HG02970 (cell line): ENCODE data around the gene AMIGO1.

ENCODE experiments used
- ATAC-seq: cut with Tn5 transposase; IDR thresholded peaks from one replicate; pipeline ENCODE4 v1.9.1; 2021; ENCODE audit warnings: mild to moderate bottlenecking, moderate library complexity, moderate number of reproducible peaks; ENCODE audit not compliant: unreplicated experiment, low FRiP score

Gene AMIGO1

DNA sequence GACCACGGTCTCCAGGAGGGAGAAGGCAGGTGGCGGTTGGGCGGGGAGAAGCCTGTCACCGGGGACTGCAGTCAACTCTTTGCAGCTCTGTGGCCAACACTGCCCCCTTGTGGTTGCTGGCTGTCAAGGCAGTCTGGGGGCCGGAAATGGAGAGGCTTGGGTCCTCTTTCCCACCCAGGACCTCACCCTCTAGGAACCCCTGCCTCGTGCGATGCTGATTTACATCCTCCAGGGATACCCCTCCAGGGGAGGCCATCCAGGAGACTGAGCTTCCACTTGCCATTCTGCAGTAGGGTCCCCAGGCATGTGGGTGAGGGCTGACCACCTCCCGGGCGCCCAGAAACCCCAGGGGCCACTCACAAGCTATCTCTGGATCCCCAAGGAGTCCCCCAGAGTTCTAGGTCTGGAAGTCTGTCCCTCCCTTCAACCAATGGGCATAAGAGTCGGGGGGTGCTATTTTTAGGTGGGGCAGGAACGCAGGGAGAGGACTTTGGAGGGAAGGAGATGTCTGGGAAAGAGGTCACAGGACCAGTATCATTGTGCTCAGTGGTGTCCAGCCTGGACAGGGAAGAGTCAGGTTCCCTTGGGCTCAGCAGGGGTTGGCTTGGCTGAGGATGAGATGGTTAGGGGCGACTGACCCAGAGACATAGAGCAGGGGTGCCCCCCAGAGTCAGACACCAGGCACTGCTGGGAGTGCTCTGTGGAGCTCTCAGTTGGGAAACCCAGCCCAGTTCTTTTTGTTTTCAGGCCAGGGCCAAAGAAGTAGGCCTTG lies 23.0 kb upstream of the AMIGO1 start:
- ATAC-seq = no peak

DNA sequence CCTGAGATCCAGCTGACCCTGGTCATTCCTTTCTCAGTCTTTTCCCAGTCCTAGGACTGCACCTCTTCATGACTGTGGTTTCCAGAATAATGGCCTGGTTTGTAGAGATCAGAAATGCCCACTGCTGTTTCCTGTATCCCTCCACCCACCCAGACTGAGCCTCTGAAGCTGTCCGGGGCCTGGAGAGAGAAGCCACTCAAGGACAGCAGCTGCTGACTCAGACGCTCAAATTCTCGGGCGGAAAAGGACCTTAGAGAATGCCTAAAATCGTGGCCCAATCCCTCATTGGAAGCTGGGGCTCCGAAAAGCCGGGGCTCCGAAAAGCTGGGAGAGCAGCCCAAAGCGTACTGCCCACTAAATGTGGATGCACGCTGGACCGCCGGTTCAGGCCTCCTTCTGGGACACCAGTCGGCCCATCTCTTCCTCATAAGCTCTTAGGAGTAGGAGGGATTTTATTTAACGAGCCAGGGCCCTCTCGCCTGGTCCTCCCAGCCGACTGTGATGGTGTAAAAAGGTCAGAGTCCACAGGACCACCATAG lies 22.4 kb upstream of the AMIGO1 start:
- no peak for ATAC-seq

DNA sequence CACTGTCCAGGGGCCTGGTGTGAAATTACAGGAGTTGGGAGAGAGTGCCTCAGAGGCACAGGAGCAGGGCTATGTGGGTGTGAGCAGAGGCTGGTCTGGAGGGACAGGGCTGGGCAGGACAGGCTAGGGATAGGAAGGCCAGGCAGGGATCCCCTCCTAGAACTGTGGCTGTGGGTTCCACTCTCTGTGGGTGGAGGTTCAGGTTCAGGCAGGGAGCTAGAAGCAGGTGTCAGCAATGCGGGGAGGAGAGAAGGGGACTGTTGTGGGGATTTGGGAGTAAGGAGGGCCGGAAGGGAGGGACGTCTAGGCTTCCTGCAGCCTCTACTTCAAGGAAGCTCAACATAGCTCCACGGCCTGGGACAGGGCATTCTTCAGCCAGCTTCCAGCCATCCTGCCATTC lies 21.9 kb upstream of the AMIGO1 start:
- no peak for ATAC-seq

- ATAC-seq = no peak
These were observed 21.0 kb upstream of the AMIGO1 start for GRCh38 chr1:109530457-109531087.

DNA sequence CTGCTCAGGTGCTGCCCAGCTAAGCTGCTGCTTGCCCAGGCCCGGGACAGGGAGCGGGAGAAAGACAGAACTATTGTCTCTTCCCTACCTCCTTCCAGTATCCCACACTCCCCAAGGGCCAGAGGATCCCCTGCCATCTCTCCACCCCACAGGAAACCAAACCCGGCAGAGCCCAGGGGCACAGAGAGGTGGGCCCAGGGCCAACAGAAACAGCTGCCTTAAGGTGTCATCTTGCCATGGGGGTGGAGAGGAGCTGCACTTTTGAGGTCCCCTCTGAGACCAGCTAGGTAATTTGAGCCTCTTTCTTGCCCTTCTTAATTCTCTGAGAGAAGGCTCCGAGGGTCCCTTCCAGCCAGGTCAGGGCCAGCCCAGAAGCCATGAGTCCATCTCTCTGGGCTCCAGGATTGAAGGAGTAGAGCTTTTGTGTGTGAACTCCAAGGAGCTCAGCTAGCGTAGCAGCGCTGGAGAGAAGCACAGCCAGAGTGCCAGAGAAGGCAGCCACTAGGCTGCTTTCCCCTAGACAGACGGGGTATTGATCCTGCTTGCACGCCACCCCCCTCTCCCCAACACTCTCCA lies 20.4 kb upstream of the AMIGO1 start:
- no peak for ATAC-seq

GRCh38 chr1:109528712-109529111 lies 19.2 kb upstream of the AMIGO1 start:
- ATAC-seq = no peak

DNA sequence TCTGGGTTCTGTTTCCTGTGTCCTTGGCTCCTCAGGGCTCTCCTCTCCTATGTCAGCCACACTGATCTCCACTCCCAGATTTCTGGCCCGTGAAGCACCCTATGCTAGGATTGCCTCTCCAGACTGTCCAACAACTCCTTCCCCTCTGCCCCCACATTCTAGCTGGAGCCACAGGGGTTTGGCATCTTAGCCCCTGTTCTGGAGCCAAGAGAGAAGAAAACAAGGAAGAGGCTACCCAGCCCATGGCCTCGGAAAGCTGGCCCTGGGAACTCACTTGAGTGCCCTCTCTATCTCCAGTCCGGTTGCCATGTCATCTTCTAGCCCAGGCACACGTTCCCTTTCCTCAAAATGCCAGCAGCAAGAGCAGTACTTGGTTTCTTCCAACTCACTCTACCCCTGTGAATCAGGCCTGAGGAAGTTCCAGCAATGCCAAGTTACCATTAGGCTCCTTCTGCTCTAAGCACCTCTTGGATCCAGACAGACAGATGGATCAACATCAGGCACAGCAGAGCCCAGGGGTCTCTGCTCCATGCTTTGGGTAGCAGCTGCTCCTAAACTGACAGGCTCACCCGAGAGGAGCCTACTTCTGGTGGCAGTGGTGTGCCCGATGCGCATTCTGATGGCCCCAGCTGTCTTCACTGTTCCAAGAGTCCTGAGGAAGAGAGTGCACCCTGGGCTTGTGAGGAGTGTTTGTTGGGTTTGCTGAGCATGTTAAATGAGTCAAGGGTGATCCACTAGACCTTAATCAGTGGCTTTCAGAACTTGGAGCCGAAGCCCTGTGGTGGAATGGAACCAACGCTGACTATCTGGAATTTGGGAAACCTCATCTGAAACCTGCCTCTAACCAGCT lies 18.5 kb upstream of the AMIGO1 start:
- no peak for ATAC-seq

- no peak for ATAC-seq
These were observed 17.7 kb upstream of the AMIGO1 start for GRCh38 chr1:109527098-109527811.

DNA sequence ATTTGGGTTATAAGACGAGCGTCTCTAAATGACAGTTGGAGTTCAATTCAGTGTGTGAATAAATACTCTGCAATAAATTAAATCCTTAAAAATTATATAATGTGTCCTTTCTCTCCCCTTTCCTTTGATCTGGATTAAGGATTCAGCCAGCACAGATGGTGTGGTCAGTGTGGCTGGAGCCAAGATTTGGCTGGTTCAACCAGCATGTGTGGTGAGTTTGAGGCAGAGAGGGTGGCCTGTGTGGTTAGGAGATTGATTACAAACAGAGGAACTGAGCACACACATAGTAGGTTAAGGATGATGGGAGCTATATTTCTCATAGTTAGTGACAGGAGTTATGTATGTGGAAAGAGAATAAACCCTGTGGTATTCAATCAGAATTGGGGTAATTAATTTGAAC lies 14.2 kb upstream of the AMIGO1 start:
- ATAC-seq = no peak

GRCh38 chr1:109522026-109522425 lies 12.5 kb upstream of the AMIGO1 start:
- ATAC-seq = no peak

DNA sequence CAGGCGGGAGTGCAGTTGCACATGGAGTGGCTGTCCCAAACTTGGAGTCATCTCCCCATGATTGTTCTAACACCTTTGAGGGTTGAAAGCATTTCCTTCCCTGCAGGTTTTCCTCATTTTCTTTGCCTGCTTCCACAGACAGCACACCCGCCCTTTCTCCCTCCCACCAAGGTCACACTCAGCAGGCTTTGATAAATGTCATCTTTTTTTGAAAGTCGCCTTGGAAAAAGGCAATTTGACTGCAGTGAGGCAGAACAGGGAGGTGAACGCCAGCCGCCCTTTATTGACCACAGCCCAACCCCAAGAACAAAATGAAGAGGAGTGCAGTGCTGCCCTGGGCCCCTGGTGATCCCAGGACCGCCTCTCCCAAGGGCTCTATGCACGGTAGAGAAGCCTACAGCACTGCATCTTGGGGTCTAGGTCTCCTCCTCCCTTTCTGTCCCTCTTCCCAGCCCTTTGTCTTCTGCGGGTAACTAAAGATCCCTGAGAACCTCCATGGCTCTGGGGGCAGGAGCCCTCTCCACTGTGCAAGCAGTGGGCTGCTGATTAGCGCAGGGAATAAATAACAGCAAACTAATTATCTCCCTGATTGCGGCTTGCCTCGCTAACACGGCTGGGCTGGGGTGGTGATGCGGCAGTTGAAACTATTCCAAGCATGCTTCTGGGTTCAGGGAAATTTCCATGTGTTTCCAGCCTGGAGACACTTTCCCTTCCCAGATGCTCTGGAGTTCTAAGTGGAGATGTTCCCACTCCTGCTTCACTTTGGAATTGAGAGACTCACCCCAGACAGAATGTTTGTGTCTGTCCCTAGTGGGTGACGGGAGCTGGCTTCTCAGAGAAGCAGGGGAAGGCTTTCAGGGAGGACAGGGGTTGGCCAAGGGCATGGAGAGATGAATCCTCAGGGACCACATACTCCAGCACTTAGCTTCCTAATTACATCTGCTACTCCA lies 11.8 kb upstream of the AMIGO1 start:
- ATAC-seq = no peak

DNA sequence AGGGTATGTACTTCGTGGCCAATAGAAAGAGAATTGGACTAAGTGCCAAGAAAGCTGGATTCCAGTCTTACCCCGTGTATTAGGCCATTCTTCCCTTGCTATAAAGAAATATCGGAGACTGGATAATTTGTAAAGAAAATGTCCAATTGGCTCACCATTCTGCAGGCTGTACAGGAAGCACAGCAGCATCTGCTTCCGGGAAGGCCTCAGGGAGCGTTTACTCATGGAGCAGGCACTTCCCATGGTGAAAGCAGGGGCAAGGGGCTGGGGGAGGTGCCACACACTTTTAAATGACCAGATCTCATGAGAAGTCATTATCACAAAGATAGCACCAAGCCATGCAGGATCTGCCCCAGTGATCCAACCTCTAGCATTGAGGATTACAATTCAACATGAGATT lies 7.8 kb upstream of the AMIGO1 start:
- ATAC-seq = no peak

DNA sequence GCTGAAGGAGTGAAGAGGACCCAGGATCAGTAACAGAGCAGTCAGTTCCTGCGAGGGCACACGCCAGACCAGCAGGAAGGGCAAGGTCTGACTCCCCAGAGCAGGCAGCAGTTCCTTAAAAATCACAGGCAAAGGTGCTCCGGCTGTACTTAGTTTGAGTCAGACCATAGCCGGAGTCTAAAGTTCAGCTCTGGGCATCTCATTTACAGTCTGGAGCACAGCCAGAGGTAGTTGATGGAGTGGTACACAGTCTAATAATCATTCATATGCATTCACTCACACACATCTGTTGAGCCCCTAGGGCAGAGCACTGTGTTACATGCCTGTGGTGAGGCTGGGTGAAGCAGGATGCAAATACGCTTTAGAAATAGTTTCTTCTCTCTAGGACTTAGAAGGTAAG lies 7.3 kb upstream of the AMIGO1 start:
- no peak for ATAC-seq

DNA sequence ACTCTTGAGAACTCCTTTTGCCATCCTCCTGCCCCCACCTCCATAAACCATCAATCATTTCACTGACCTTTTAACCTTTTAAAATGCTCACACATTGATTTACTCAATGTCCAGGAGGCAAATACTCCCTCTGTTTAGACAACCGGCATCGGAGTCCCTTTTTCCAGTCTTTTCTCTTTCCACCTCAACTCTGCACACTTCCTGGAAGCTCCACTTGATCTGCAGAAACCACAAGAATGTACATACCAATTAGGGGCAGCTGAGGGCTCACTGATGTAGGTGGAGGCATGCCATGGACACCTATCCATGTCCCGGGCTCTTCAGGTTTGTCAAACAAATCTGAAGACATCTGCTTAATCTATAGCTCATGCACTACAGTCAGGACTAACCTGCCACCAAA lies 5.3 kb upstream of the AMIGO1 start:
- ATAC-seq = no peak

GRCh38 chr1:109513110-109513710 lies 3.7 kb upstream of the AMIGO1 start:
- no peak for ATAC-seq

DNA sequence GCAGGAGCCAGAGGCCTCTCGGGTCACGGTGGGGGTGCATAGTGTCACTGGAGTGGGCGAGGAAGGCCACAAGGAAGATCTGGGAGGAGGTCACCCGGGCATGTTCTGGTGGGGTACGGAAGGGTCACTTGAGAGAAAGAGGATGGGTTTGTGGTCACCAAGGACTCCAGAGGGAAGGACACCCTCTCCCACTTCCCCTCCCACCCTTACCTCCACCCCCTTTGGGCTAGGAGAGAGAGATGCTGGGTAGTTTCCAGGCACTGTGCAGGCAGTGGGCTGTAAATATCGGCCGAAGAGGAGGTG lies 703 bp downstream of the AMIGO1 start:
- no peak for ATAC-seq

DNA sequence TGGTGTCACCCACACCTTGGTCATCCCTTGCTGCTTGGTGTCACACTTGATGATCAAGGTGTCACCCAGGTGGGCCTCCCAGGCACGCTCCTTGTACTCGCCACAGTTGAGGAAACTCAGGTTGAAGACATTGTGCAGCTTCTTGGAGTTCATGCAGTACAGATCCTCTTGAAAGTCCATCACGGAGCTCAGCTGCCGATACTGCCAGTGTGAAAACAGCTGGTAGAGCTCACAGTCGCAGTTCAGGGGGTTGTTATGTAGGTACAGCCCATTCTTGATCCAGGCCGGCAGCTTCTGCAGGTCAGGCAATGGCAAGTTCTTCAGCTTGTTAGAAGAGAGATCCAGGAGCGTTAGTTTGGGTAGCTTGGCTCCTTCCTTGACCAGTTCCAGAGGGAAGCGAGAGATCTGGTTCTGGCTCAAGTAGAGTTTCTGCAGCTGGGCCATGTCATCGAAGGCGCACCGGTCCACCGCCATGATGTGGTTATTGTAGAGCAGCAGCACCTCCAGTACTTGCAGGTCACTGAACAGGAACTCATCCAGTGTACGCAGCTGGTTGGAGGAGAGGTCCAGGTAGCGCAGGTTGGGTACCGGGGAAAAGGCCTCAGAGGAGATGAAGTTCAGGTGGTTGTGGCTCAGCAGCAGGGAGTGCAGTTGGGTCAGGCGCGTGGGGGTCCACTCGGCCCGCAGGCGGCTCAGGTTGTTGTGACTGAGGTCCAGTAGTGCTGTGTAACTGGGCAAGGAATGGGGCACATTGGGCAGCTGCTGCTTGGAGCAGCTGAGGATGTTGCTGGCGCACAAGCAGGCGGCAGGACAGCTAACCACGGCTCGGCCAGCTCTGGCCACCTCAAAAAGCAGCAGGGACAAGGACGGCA lies 1.3 kb downstream of the AMIGO1 start:
- ATAC-seq = no peak

GRCh38 chr1:109504974-109505373 lies 4.6 kb downstream of the AMIGO1 start:
- no peak for ATAC-seq
